ENCODE data around the gene FCRLB.

DNA sequence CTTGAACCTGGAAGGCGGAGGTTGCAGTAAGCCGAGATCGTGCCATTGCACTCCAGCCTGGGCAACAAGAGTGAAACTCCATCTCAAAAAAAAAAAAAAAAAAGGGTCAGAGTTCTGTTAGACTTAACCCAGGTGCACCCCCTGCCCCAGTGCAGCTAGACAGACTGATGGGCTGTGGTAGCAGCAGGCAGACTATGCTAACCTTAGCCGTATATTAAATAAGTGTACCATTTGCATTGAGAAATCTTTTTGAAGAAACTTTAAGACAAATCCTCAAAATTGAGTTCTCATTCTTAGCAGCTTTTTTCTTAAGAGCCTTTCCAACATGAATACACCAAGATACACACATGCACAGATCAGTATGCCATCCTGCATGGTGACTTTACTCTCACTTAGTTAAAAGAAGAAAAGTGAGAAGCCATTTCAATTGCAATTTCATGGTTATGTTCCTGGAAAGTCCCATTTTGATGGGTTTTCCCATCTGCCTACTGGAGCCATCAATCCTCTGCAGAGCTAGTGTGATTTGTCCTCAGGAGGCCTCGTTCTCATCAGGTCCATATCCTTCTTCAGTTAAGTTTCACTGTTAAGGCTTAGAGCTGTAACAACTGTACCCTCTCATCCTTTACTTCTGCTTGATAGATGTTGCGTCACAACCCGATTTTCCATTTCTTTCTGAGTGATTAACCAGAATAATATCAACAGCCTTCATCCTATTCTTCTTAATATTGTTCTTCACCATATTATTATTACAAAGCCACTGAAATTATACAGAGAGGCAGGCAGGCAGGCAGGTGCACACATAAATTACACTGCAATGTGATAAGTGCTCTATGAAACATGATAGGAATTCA is 7.3 kb downstream of the FCRLB start:
- TF ChIP-seq, protein P1, sequence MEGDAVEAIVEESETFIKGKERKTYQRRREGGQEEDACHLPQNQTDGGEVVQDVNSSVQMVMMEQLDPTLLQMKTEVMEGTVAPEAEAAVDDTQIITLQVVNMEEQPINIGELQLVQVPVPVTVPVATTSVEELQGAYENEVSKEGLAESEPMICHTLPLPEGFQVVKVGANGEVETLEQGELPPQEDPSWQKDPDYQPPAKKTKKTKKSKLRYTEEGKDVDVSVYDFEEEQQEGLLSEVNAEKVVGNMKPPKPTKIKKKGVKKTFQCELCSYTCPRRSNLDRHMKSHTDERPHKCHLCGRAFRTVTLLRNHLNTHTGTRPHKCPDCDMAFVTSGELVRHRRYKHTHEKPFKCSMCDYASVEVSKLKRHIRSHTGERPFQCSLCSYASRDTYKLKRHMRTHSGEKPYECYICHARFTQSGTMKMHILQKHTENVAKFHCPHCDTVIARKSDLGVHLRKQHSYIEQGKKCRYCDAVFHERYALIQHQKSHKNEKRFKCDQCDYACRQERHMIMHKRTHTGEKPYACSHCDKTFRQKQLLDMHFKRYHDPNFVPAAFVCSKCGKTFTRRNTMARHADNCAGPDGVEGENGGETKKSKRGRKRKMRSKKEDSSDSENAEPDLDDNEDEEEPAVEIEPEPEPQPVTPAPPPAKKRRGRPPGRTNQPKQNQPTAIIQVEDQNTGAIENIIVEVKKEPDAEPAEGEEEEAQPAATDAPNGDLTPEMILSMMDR (IDR thresholded peaks at IDR 0.05), result no peak
- TF ChIP-seq POLR2A (IDR thresholded peaks at IDR 0.05) (no peak), POLR2AphosphoS5 (IDR thresholded peaks at IDR 0.05) (no peak)

All from breast epithelium (tissue), 3 donors.